ENCODE measurements around the gene MYO5B.
"Not testable (repeated sequence)": the region's sequence is repeated elsewhere in the genome, so short reads cannot be mapped to it uniquely, and the experiment has no call there.

MYO5B gene

DNA sequence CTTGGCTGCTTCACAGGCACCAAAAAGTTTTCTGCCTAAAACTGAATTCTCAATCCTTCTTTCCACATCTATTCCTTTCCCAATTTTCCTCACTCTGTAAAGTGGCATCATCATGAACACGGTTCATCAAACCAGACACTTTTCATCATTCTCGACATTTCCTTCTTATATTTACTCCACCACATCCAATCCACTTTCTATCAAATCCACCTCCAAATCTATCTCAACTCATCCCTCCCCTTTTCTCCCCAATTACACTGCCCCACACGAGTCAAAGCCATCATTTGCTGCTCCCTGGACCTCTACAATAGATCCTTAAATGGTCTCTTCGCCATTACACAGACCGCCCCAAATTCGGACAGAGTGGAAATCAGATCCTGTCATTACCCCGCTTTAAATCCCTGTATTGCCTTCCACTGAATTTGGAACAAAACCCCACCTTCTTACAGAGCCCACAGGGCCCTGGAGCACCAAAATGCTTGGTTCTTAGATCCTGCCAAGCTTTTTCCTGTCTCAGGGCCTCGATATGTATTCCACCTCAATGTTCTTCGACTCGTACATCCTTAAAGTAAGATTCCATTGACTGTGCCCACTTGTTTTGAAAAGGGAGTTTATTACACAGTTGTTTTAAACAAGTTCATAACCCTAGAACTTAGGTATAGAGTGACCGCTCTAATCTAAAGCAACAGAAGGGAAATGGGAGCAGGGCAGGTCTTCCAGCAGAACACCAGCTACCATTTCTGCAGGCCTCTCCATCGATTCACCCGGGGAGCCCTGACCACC lies 382.5 kb downstream of the MYO5B start:
- Histone ChIP-seq H3K27ac (peak overlapping the region; percentile 96), H3K4me3 (ENCODE audit: low read depth, low read length) (peak overlapping the region; percentile 70), H3K27me3 (ENCODE audit: insufficient read depth, low read depth, severe bottlenecking) (no peaks in the 10 kb centered on the region), H3K36me3 (no peaks in the 10 kb centered on the region; the same call in 1 of the 2 replicates), H3K9me3 (ENCODE audit: severe bottlenecking) (peaks cover 11% of the 10 kb centered on the region)
- no peak for DNase-seq
- TF ChIP-seq CTCF (IDR thresholded peaks at IDR 0.05; ENCODE audit: low read depth, low read length), result no peak

DNA sequence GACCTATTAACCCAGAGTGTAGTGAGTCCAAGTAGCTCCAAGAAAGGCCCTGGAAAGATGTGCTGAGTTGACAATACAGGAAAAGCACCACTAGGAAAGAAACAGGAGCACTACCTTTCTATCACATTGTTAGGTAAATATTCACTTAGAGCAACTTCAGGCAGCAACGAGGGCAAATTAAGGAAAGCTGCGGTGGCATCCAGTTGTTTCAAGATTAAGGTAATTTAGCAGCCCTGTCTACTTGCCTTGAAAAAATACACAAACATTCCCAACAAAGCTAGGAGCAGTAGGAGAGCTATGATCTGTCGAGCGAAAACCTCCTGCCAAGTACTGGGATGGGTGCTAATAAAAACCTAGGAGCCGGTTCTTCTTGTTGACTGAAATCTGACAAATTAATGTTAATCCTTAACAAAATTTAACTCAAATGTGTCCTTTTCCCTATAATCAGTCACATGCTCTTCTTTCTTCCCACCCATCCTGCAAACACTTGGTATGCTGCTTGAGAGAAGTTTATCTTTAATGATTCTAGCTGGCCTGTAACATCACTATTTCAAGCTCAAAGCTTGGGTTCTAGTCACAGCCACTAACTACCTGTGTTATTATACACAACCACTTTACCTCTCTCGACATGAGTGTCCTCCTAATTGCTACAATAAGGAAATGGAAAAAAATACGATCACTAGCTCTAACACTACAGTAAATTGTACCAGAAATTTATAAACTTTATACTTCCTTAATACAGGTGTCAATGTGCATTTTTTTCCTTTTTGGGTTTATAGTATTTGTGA lies 383.6 kb downstream of the MYO5B start:
- no peak for TF ChIP-seq CTCF (IDR thresholded peaks at IDR 0.05; ENCODE audit: low read depth, low read length)
- Histone ChIP-seq H3K27ac (no peak overlapping the region), H3K27me3 (ENCODE audit: insufficient read depth, low read depth, severe bottlenecking) (no peaks in the 10 kb centered on the region), H3K36me3 (no peaks in the 10 kb centered on the region; the same call in 1 of the 2 replicates), H3K4me3 (ENCODE audit: low read depth, low read length) (no peak overlapping the region), H3K9me3 (ENCODE audit: severe bottlenecking) (peaks cover 11% of the 10 kb centered on the region)
- no peak for DNase-seq

DNA sequence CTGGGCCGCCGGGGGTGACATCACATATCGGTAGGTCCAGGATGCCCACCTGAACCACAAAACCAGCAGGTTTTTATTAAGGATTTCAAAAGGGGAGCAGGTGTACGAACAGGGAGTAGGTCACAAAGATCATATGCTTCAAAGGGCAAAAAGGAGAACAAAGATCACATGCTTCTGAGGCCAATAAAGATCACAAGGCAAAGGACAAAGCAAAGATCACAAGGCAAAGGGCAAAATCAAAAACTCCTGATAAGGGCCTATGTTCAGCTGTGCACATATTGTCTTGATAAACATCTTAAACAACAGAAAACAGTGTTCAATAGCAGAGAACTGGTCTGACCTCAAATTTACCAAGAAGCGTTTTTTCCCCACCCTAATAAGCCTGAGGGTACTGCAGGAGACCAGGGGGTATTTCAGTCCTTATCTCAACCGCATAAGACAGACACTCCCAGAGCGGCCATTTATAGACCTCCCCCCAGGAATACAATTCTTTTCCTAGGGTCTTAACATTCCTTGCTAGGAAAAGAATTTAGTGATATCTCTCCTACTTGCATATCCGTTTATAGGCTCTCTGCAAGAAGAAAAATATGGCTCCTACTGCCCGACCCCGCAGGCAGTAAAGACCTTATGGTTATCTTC lies 386.3 kb downstream of the MYO5B start:
- peaks cover 11% of the 10 kb centered on the region for H3K9me3 ChIP-seq (ENCODE audit: severe bottlenecking)
- H3K27ac ChIP-seq; H3K36me3 ChIP-seq; H3K27me3 ChIP-seq (ENCODE audit: insufficient read depth, low read depth, severe bottlenecking); H3K4me3 ChIP-seq (ENCODE audit: low read depth, low read length): not testable (repeated sequence)
- peak; percentile 21 for DNase-seq

DNA sequence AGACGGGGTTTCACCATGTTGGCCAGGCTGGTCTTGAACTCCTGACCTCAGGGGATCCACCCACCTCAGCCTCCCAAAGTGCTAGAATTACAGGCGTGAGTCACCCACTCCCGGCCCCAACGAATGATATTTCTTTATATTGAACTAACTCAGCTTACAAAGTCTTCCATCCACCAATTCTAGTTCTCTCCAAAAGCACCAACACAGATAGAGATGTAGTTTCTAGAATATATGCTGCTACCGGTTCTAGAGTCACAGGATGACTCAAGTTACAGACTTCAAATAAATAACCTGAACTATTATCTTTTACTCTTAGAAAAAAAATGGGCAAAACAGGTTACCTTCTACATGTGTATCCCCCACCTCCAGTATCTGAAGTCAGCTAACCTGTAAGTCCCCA lies 390.9 kb downstream of the MYO5B start:
- H3K27me3 ChIP-seq (ENCODE audit: insufficient read depth, low read depth, severe bottlenecking), result no peaks in the 10 kb centered on the region
- peaks cover 11% of the 10 kb centered on the region for H3K9me3 ChIP-seq (ENCODE audit: severe bottlenecking)
- peaks cover 7% of the 10 kb centered on the region for H3K36me3 ChIP-seq
- no peak overlapping the region for H3K27ac ChIP-seq
- DNase-seq, result no peak
- TF ChIP-seq CTCF (IDR thresholded peaks at IDR 0.05; ENCODE audit: low read depth, low read length), result no peak
- H3K4me3 ChIP-seq (ENCODE audit: low read depth, low read length), result no peak overlapping the region

- H3K4me3 ChIP-seq (ENCODE audit: low read depth, low read length), result no peak overlapping the region
Observed at GRCh38 chr18:49802623-49803022, 392.3 kb downstream of the MYO5B start.

DNA sequence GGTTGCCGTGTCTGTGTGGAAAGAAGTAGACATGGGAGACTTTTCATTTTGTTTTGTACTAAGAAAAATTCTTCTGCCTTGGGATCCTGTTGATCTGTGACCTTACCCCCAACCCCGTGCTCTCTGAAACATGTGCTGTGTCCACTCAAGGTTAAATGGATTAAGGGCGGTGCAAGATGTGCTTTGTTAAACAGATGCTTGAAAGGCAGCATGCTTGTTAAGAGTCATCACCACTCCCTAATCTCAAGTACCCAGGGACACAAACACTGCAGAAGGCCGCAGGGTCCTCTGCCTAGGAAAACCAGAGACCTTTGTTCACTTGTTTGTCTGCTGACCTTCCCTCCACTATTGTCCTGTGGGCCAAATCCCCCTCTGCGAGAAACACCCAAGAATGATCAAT lies 394.5 kb downstream of the MYO5B start:
- not testable (repeated sequence) for H3K4me3 ChIP-seq (ENCODE audit: low read depth, low read length); H3K27me3 ChIP-seq (ENCODE audit: insufficient read depth, low read depth, severe bottlenecking); H3K9me3 ChIP-seq (ENCODE audit: severe bottlenecking)
- peak; percentile 17 for DNase-seq
- peaks cover 18% of the 10 kb centered on the region for H3K36me3 ChIP-seq
- H3K27ac ChIP-seq, result peak overlapping the region; percentile 30; the same call in 1 of the 2 replicates

More at GRCh38 chr18:49802623-49803022, 392.3 kb downstream of the MYO5B start:
- Histone ChIP-seq H3K27ac (no peak overlapping the region), H3K27me3 (ENCODE audit: insufficient read depth, low read depth, severe bottlenecking) (no peaks in the 10 kb centered on the region), H3K36me3 (peaks cover 7% of the 10 kb centered on the region), H3K9me3 (ENCODE audit: severe bottlenecking) (no peaks in the 10 kb centered on the region)
- no peak for TF ChIP-seq CTCF (IDR thresholded peaks at IDR 0.05; ENCODE audit: low read depth, low read length)
- no peak for DNase-seq

DNA sequence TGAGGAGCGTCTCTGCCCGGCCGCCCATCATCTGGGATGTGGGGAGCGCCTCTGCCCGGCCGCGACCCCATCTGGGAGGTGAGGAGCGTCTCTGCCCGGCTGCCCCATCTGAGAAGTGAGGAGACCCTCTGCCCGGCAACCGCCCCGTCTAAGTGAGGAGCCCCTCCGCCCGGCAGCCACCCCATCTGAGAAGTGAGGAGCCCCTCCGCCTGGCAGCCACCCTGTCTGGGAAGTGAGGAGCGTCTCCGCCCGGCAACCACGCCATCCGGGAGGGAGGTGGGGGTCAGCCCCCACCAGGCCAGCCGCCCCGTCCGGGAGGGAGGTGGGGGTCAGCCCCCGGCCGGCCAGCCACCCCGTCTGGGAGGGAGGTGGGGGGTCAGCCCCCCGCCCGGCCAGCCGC lies 395.1 kb downstream of the MYO5B start:
- DNase-seq; H3K27me3 ChIP-seq (ENCODE audit: insufficient read depth, low read depth, severe bottlenecking); H3K9me3 ChIP-seq (ENCODE audit: severe bottlenecking); H3K27ac ChIP-seq; H3K4me3 ChIP-seq (ENCODE audit: low read depth, low read length): not testable (repeated sequence)
- peaks cover 20% of the 10 kb centered on the region for H3K36me3 ChIP-seq
